ENCODE measurements around the gene ZNF568.

The ZNF568 gene

GRCh38 chr19:37007587-37008220, 91.6 kb downstream of the ZNF568 start:
- Histone ChIP-seq H3K36me3 (ENCODE audit: control insufficient read depth in 1 of 2, insufficient read depth in 2 of 2, low read length in 2 of 2) (peaks cover 0 to 16% of the 10 kb centered on the region in 2 donors), H3K27me3 (ENCODE audit: low read depth, low read length) (no peaks in the 10 kb centered on the region)

GRCh38 chr19:37009871-37010270, 93.7 kb downstream of the ZNF568 start:
- Histone ChIP-seq H3K27ac (ENCODE audit: low read length) (no peak overlapping the region), H3K36me3 (ENCODE audit: control insufficient read depth in 1 of 2, insufficient read depth in 2 of 2, low read length in 2 of 2) (peaks cover 0 to 31% of the 10 kb centered on the region in 2 donors), H3K9me3 (ENCODE audit: control insufficient read depth in 1 of 2, low read length in 2 of 2) (peaks cover 14 to 69% of the 10 kb centered on the region in 2 donors), H3K27me3 (ENCODE audit: low read depth, low read length) (no peaks in the 10 kb centered on the region), H3K4me3 (ENCODE audit: low read depth in 1 of 2, low read length in 2 of 2) (peak overlapping the region in 1 of 2 donors; percentile 18), H3K4me1 (ENCODE audit: control insufficient read depth in 1 of 2, insufficient read depth in 2 of 2, low read length in 2 of 2) (peaks cover 0 to 4% of the 10 kb centered on the region in 2 donors)

More at GRCh38 chr19:37007587-37008220, 91.6 kb downstream of the ZNF568 start:
- H3K27ac ChIP-seq (ENCODE audit: low read length): no peak overlapping the region
- H3K4me3 ChIP-seq (ENCODE audit: low read depth in 1 of 2, low read length in 2 of 2): peak overlapping the region; percentile 39 to 76
- peaks cover 0 to 4% of the 10 kb centered on the region in 2 donors for H3K4me1 ChIP-seq (ENCODE audit: control insufficient read depth in 1 of 2, insufficient read depth in 2 of 2, low read length in 2 of 2)
- H3K9me3 ChIP-seq (ENCODE audit: control insufficient read depth in 1 of 2, low read length in 2 of 2): peaks cover 6 to 58% of the 10 kb centered on the region in 2 donors

- Histone ChIP-seq H3K9me3 (ENCODE audit: control insufficient read depth in 1 of 2, low read length in 2 of 2) (peaks cover 27 to 89% of the 10 kb centered on the region in 2 donors), H3K4me3 (ENCODE audit: low read depth in 1 of 2, low read length in 2 of 2) (peak overlapping the region in 1 of 2 donors; percentile 40), H3K27ac (ENCODE audit: low read length) (no peak overlapping the region)
These were observed 96.1 kb downstream of the ZNF568 start for GRCh38 chr19:37012093-37012745.

GRCh38 chr19:37014456-37014855, 98.3 kb downstream of the ZNF568 start:
- peaks cover 28 to 87% of the 10 kb centered on the region in 2 donors for H3K9me3 ChIP-seq (ENCODE audit: control insufficient read depth in 1 of 2, low read length in 2 of 2)
- peaks cover 0 to 51% of the 10 kb centered on the region in 2 donors for H3K36me3 ChIP-seq (ENCODE audit: control insufficient read depth in 1 of 2, insufficient read depth in 2 of 2, low read length in 2 of 2)
- H3K27ac ChIP-seq (ENCODE audit: low read length): no peak overlapping the region
- H3K27me3 ChIP-seq (ENCODE audit: low read depth, low read length): no peaks in the 10 kb centered on the region
- no peaks in the 10 kb centered on the region for H3K4me1 ChIP-seq (ENCODE audit: control insufficient read depth in 1 of 2, insufficient read depth in 2 of 2, low read length in 2 of 2)
- H3K4me3 ChIP-seq (ENCODE audit: low read depth in 1 of 2, low read length in 2 of 2): peak overlapping the region in 1 of 2 donors; percentile 50

More at GRCh38 chr19:37012093-37012745, 96.1 kb downstream of the ZNF568 start:
- no peaks in the 10 kb centered on the region for H3K27me3 ChIP-seq (ENCODE audit: low read depth, low read length)
- H3K36me3 ChIP-seq (ENCODE audit: control insufficient read depth in 1 of 2, insufficient read depth in 2 of 2, low read length in 2 of 2): peaks cover 0 to 51% of the 10 kb centered on the region in 2 donors
- peaks cover 0 to 4% of the 10 kb centered on the region in 2 donors for H3K4me1 ChIP-seq (ENCODE audit: control insufficient read depth in 1 of 2, insufficient read depth in 2 of 2, low read length in 2 of 2)

- Histone ChIP-seq H3K4me1 (ENCODE audit: control insufficient read depth in 1 of 2, insufficient read depth in 2 of 2, low read length in 2 of 2) (no peaks in the 10 kb centered on the region), H3K27ac (ENCODE audit: low read length) (no peak overlapping the region), H3K27me3 (ENCODE audit: low read depth, low read length) (no peaks in the 10 kb centered on the region), H3K4me3 (ENCODE audit: low read depth in 1 of 2, low read length in 2 of 2) (no peak overlapping the region), H3K36me3 (ENCODE audit: control insufficient read depth in 1 of 2, insufficient read depth in 2 of 2, low read length in 2 of 2) (no peaks in the 10 kb centered on the region), H3K9me3 (ENCODE audit: control insufficient read depth in 1 of 2, low read length in 2 of 2) (peaks cover 0 to 40% of the 10 kb centered on the region in 2 donors)
These were observed 129.0 kb downstream of the ZNF568 start for GRCh38 chr19:37045140-37045539.

Measured in muscle layer of duodenum (tissue), 2 donors.